NCI-H1694 (cell line): Measurements from ENCODE around the gene CAMK2D.
A peak's percentile ranks its signal among the peaks of the same experiment; 100 is the strongest.

Experiments used
- DNase-seq: peaks from one replicate; lab custom pipeline; 2025; lab: John Stamatoyannopoulos, UW

CAMK2D gene

GRCh38 chr4:113762186-113763028, 869 bp upstream of the CAMK2D start:
- peak; percentile 97 for DNase-seq

GRCh38 chr4:113760795-113761619, 531 bp downstream of the CAMK2D start:
- no peak for DNase-seq

GRCh38 chr4:113760094-113760794, 1.3 kb downstream of the CAMK2D start:
- no peak for DNase-seq

GRCh38 chr4:113759696-113760093, 1.8 kb downstream of the CAMK2D start:
- no peak for DNase-seq

GRCh38 chr4:113758372-113758771, 3.2 kb downstream of the CAMK2D start:
- no peak for DNase-seq

- DNase-seq: no peak
These were observed 4.1 kb downstream of the CAMK2D start for GRCh38 chr4:113757486-113757885.

GRCh38 chr4:113756005-113756410, 5.5 kb downstream of the CAMK2D start:
- DNase-seq: no peak

- DNase-seq: no peak
These were observed 10.8 kb downstream of the CAMK2D start for GRCh38 chr4:113750734-113751133.

- no peak for DNase-seq
These were observed 11.2 kb downstream of the CAMK2D start for GRCh38 chr4:113750296-113750695.

GRCh38 chr4:113749178-113749577, 12.4 kb downstream of the CAMK2D start:
- no peak for DNase-seq

GRCh38 chr4:113747949-113748348, 13.6 kb downstream of the CAMK2D start:
- DNase-seq: no peak

- DNase-seq: no peak
These were observed 15.8 kb downstream of the CAMK2D start for GRCh38 chr4:113745711-113746110.

- DNase-seq: no peak
These were observed 16.8 kb downstream of the CAMK2D start for GRCh38 chr4:113744667-113745240.

- DNase-seq: no peak
These were observed 17.8 kb downstream of the CAMK2D start for GRCh38 chr4:113743690-113744089.

- no peak for DNase-seq
These were observed 18.9 kb downstream of the CAMK2D start for GRCh38 chr4:113742643-113743042.

- DNase-seq: no peak
These were observed 19.6 kb downstream of the CAMK2D start for GRCh38 chr4:113741956-113742355.

GRCh38 chr4:113740857-113741379, 20.6 kb downstream of the CAMK2D start:
- no peak for DNase-seq

GRCh38 chr4:113739197-113739596, 22.3 kb downstream of the CAMK2D start:
- no peak for DNase-seq

GRCh38 chr4:113738251-113738650, 23.3 kb downstream of the CAMK2D start:
- no peak for DNase-seq

- no peak for DNase-seq
These were observed 27.9 kb downstream of the CAMK2D start for GRCh38 chr4:113733685-113734084.

GRCh38 chr4:113732967-113733527, 28.5 kb downstream of the CAMK2D start:
- DNase-seq: no peak
